ENCODE measurements around the gene MSI2. TPM values are rescaled to one million over a fixed set of nuclear protein-coding genes. Genes with fewer than 3 reads are reported as not detected.

The MSI2 gene
- total RNA-seq, 1 donor from 2014 or later = 67.9 TPM

GRCh38 chr17:57651451-57651850, 395.1 kb downstream of the MSI2 start:
- FAIRE-seq (no peak), DNase-seq (ENCODE audit: low read depth) (no peak)
- Histone ChIP-seq H3K36me3 (ENCODE audit: insufficient read depth, low read length) (no peaks in the 10 kb centered on the region), H3K4me3 (ENCODE audit: insufficient read depth, low read depth, low read length) (no peak overlapping the region), H3K27ac (ENCODE audit: low read depth, low read length) (no peak overlapping the region), H2AFZ (ENCODE audit: low read depth, low read length) (no peak overlapping the region), H3K4me1 (ENCODE audit: insufficient read depth, low read length) (peaks cover 14% of the 10 kb centered on the region), H3K9me3 (ENCODE audit: insufficient read depth, low read depth, low read length) (no peaks in the 10 kb centered on the region), H3K9ac (ENCODE audit: low read length) (no peak overlapping the region), H3K4me2 (ENCODE audit: low read length) (no peak overlapping the region), H3K79me2 (ENCODE audit: insufficient read depth, low read length) (no peaks in the 10 kb centered on the region), H4K20me1 (ENCODE audit: insufficient read depth, low read length) (no peaks in the 10 kb centered on the region), H3K27me3 (ENCODE audit: insufficient read depth, low read length) (no peaks in the 10 kb centered on the region)
- Mint-ChIP-seq H3K27me3 (ENCODE audit: low read depth, unreplicated experiment) (no peaks in the 10 kb centered on the region), H3K27ac (ENCODE audit: unreplicated experiment) (no peak overlapping the region), H3K4me3 (ENCODE audit: unreplicated experiment) (no peak overlapping the region), H3K4me1 (ENCODE audit: low read depth, unreplicated experiment) (peaks cover 15% of the 10 kb centered on the region), H3K9me3 (ENCODE audit: unreplicated experiment) (no peaks in the 10 kb centered on the region), H3K36me3 (ENCODE audit: low read depth, unreplicated experiment) (peaks cover 2% of the 10 kb centered on the region)
- TF ChIP-seq EZH2 (IDR thresholded peaks at IDR 0.05; ENCODE audit: insufficient read depth, low read length) (no peak), CTCF (IDR thresholded peaks at IDR 0.05; ENCODE audit: insufficient read depth, low read depth, low read length) (no peak)

- Histone ChIP-seq H3K4me2 (ENCODE audit: low read length) (no peak overlapping the region), H3K9ac (ENCODE audit: low read length) (no peak overlapping the region), H3K27ac (ENCODE audit: low read depth, low read length) (no peak overlapping the region), H3K79me2 (ENCODE audit: insufficient read depth, low read length) (no peaks in the 10 kb centered on the region), H3K4me3 (ENCODE audit: insufficient read depth, low read depth, low read length) (no peak overlapping the region), H3K36me3 (ENCODE audit: insufficient read depth, low read length) (no peaks in the 10 kb centered on the region), H2AFZ (ENCODE audit: low read depth, low read length) (no peak overlapping the region), H3K27me3 (ENCODE audit: insufficient read depth, low read length) (no peaks in the 10 kb centered on the region), H4K20me1 (ENCODE audit: insufficient read depth, low read length) (no peaks in the 10 kb centered on the region), H3K4me1 (ENCODE audit: insufficient read depth, low read length) (peaks cover 14% of the 10 kb centered on the region), H3K9me3 (ENCODE audit: insufficient read depth, low read depth, low read length) (no peaks in the 10 kb centered on the region)
- TF ChIP-seq EZH2 (IDR thresholded peaks at IDR 0.05; ENCODE audit: insufficient read depth, low read length) (no peak), CTCF (IDR thresholded peaks at IDR 0.05; ENCODE audit: insufficient read depth, low read depth, low read length) (no peak)
- H3K27ac Mint-ChIP-seq (ENCODE audit: unreplicated experiment) = no peak overlapping the region
- H3K9me3 Mint-ChIP-seq (ENCODE audit: unreplicated experiment) = no peaks in the 10 kb centered on the region
- no peak for DNase-seq (ENCODE audit: low read depth)
- no peak overlapping the region for H3K4me3 Mint-ChIP-seq (ENCODE audit: unreplicated experiment)
- H3K27me3 Mint-ChIP-seq (ENCODE audit: low read depth, unreplicated experiment) = no peaks in the 10 kb centered on the region
- peaks cover 2% of the 10 kb centered on the region for H3K36me3 Mint-ChIP-seq (ENCODE audit: low read depth, unreplicated experiment)
- peaks cover 13% of the 10 kb centered on the region for H3K4me1 Mint-ChIP-seq (ENCODE audit: low read depth, unreplicated experiment)
- FAIRE-seq = no peak
Observed at GRCh38 chr17:57651996-57652395, 395.7 kb downstream of the MSI2 start.

- Mint-ChIP-seq H3K27ac (ENCODE audit: unreplicated experiment) (no peak overlapping the region), H3K9me3 (ENCODE audit: unreplicated experiment) (no peaks in the 10 kb centered on the region), H3K27me3 (ENCODE audit: low read depth, unreplicated experiment) (no peaks in the 10 kb centered on the region), H3K4me1 (ENCODE audit: low read depth, unreplicated experiment) (peaks cover 13% of the 10 kb centered on the region), H3K36me3 (ENCODE audit: low read depth, unreplicated experiment) (peaks cover 6% of the 10 kb centered on the region), H3K4me3 (ENCODE audit: unreplicated experiment) (no peak overlapping the region)
- no peak overlapping the region for H3K4me3 ChIP-seq (ENCODE audit: insufficient read depth, low read depth, low read length)
- no peaks in the 10 kb centered on the region for H3K9me3 ChIP-seq (ENCODE audit: insufficient read depth, low read depth, low read length)
- H3K36me3 ChIP-seq (ENCODE audit: insufficient read depth, low read length) = no peaks in the 10 kb centered on the region
- no peaks in the 10 kb centered on the region for H3K79me2 ChIP-seq (ENCODE audit: insufficient read depth, low read length)
- no peaks in the 10 kb centered on the region for H3K27me3 ChIP-seq (ENCODE audit: insufficient read depth, low read length)
- no peak overlapping the region for H2AFZ ChIP-seq (ENCODE audit: low read depth, low read length)
- no peak overlapping the region for H3K9ac ChIP-seq (ENCODE audit: low read length)
- peaks cover 14% of the 10 kb centered on the region for H3K4me1 ChIP-seq (ENCODE audit: insufficient read depth, low read length)
- no peak for DNase-seq (ENCODE audit: low read depth)
- FAIRE-seq = no peak
- no peaks in the 10 kb centered on the region for H4K20me1 ChIP-seq (ENCODE audit: insufficient read depth, low read length)
- H3K4me2 ChIP-seq (ENCODE audit: low read length) = no peak overlapping the region
- no peak overlapping the region for H3K27ac ChIP-seq (ENCODE audit: low read depth, low read length)
- TF ChIP-seq EZH2 (IDR thresholded peaks at IDR 0.05; ENCODE audit: insufficient read depth, low read length) (no peak), CTCF (IDR thresholded peaks at IDR 0.05; ENCODE audit: insufficient read depth, low read depth, low read length) (no peak)
Observed at GRCh38 chr17:57652811-57653210, 396.5 kb downstream of the MSI2 start.
